CD4-positive, alpha-beta T cell (primary cell): ENCODE results near the gene EVA1A. TPM values are rescaled to one million over a fixed set of nuclear protein-coding genes. Genes with fewer than 3 reads are reported as not detected.

ENCODE experiments used
- ATAC-seq: fragments of 200-7000 bp; cut with Tn5 transposase; one replicate; pipeline ENCODE4 v1.10.0; 2022; ENCODE audit warnings: mild to moderate bottlenecking; ENCODE audit not compliant: poor library complexity
- CTCF ChIA-PET: fragments of 350-600 bp; sonication (Branson Sonifier 250); formaldehyde crosslinking; loops from one replicate; lab custom pipeline; 2021; ENCODE audit warnings: antibody characterized with exemption, inconsistent platforms; lab: Charles Lee
- POLR2A ChIA-PET: fragments of 350-600 bp; sonication (Branson Sonifier 250); formaldehyde crosslinking; loops from one replicate; lab custom pipeline; 2021; ENCODE audit warnings: antibody characterized with exemption, inconsistent platforms; lab: Charles Lee
- DNase-seq, 14 experiments: peaks; one replicate each; pipeline ENCODE4 v3.0.0-alpha.2; 2013 to 2020; ENCODE audit warnings: mixed read lengths in 2 of 14
- H3K27ac ChIP-seq, 2 donors: one replicate each; pipeline versions ENCODE4 v1.5.1 to v1.7.0; 2013; ENCODE audit warnings: low read length in 2 of 2, low read depth in 1 of 2, mild to moderate bottlenecking in 1 of 2
- H3K27me3 ChIP-seq, 2 experiments: 1 replicate in 1 of 2; 2 replicates in 1 of 2; pipeline versions ENCODE4 v1.6.1 to v1.7.0; 2013; ENCODE audit warnings: low read length in 2 of 2, control low read depth in 1 of 2, mild to moderate bottlenecking in 1 of 2, moderate library complexity in 1 of 2; ENCODE audit not compliant: insufficient read depth in 2 of 2, control insufficient read depth in 1 of 2
- H3K36me3 ChIP-seq: one replicate; pipeline ENCODE4 v1.6.1; 2013; ENCODE audit warnings: low read length, control low read depth; ENCODE audit not compliant: insufficient read depth
- H3K4me1 ChIP-seq: one replicate; pipeline ENCODE4 v1.6.1; 2013; ENCODE audit warnings: low read length, control low read depth; ENCODE audit not compliant: insufficient read depth
- H3K4me3 ChIP-seq: one replicate; pipeline ENCODE4 v1.5.1; 2013; ENCODE audit warnings: mild to moderate bottlenecking, low read length, moderate library complexity
- H3K9me3 ChIP-seq, 2 experiments: 1 replicate in 1 of 2; 2 replicates in 1 of 2; pipeline versions ENCODE4 v1.6.1 to v1.7.0; 2013; ENCODE audit warnings: low read length in 2 of 2, mild to moderate bottlenecking in 2 of 2, control low read depth in 1 of 2, moderate library complexity in 1 of 2; ENCODE audit not compliant: control insufficient read depth in 1 of 2, insufficient read depth in 1 of 2
- H3K27ac Mint-ChIP-seq: one replicate; pipeline ENCODE4 v1.8.0; 2020; ENCODE audit warnings: mixed read lengths
- H3K27me3 Mint-ChIP-seq: one replicate; pipeline ENCODE4 v1.8.0; 2021; ENCODE audit warnings: mixed read lengths
- H3K36me3 Mint-ChIP-seq: one replicate; pipeline ENCODE4 v1.8.0; 2021; ENCODE audit warnings: low read depth, mixed read lengths
- H3K4me1 Mint-ChIP-seq: one replicate; pipeline ENCODE4 v1.8.0; 2021; ENCODE audit warnings: low read depth, mixed read lengths
- H3K4me3 Mint-ChIP-seq: one replicate; pipeline ENCODE4 v1.8.0; 2020; ENCODE audit warnings: mild to moderate bottlenecking, mixed read lengths
- H3K9me3 Mint-ChIP-seq: one replicate; pipeline ENCODE4 v1.8.0; 2020; ENCODE audit warnings: mixed read lengths
- intact Hi-C, 2 experiments: fragments of 100-400 bp; cut with DNase I in 1 of 2; cut with micrococcal nuclease in 1 of 2; formaldehyde crosslinking; loops; one replicate each; pipeline versions ENCODE4 v1.15.1 to v1.9.0; 2023 to 2025; cut with DNase I, micrococcal nuclease
- total RNA-seq, 174 experiments: library from RNA in 2 of 174; stranded (reverse) in 2 of 174; gene quantifications; one replicate each; pipeline ENCODE4 v1.2.3 and lab custom pipeline; 2021 to 2026
- TF ChIP-seq, protein P1 (sequence below): fragments of 200-600 bp; IDR thresholded peaks from one replicate; pipeline ENCODE4 v1.8.0; 2022; ENCODE audit warnings: antibody characterized with exemption, mild to moderate bottlenecking

EVA1A gene
- total RNA-seq, 2 experiments from 2014 or later = not detected

DNA sequence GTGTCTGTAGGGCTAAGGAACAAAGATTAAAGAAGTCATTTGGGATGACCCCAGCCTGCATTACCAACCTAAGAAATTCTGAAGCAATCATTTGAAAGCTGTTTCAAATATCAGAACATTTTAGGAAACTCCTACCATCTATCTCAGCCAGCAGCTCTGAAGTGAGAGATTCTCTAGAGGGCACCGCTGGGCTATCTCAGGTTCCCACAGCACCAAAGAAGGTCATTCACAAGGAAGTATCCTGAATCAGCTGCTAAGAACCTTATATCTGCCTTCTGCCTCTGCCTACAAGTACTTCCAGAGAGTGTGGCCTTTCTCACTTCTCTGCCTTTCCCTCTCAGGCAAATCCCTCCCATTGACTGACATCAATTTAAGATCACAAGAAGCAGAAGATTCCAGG is 13.4 kb upstream of the EVA1A start:
- CTCF ChIA-PET = no interaction called here
- intact Hi-C loops = no loop called here
- Mint-ChIP-seq H3K36me3 (no peaks in the 10 kb centered on the region), H3K27me3 (peaks cover 38% of the 10 kb centered on the region), H3K27ac (no peak overlapping the region), H3K4me3 (no peak overlapping the region), H3K9me3 (peaks cover 2% of the 10 kb centered on the region), H3K4me1 (no peaks in the 10 kb centered on the region)
- H3K36me3 ChIP-seq = no peaks in the 10 kb centered on the region
- no peak for DNase-seq
- ATAC-seq = no peak
- POLR2A ChIA-PET = no interaction called here
- peaks cover 0 to 10% of the 10 kb centered on the region in 2 experiments for H3K27me3 ChIP-seq
- no peak overlapping the region for H3K4me3 ChIP-seq
- H3K27ac ChIP-seq = no peak overlapping the region
- H3K4me1 ChIP-seq = no peaks in the 10 kb centered on the region
- no peaks in the 10 kb centered on the region for H3K9me3 ChIP-seq
- TF ChIP-seq, protein P1, sequence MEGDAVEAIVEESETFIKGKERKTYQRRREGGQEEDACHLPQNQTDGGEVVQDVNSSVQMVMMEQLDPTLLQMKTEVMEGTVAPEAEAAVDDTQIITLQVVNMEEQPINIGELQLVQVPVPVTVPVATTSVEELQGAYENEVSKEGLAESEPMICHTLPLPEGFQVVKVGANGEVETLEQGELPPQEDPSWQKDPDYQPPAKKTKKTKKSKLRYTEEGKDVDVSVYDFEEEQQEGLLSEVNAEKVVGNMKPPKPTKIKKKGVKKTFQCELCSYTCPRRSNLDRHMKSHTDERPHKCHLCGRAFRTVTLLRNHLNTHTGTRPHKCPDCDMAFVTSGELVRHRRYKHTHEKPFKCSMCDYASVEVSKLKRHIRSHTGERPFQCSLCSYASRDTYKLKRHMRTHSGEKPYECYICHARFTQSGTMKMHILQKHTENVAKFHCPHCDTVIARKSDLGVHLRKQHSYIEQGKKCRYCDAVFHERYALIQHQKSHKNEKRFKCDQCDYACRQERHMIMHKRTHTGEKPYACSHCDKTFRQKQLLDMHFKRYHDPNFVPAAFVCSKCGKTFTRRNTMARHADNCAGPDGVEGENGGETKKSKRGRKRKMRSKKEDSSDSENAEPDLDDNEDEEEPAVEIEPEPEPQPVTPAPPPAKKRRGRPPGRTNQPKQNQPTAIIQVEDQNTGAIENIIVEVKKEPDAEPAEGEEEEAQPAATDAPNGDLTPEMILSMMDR = no peak

DNA sequence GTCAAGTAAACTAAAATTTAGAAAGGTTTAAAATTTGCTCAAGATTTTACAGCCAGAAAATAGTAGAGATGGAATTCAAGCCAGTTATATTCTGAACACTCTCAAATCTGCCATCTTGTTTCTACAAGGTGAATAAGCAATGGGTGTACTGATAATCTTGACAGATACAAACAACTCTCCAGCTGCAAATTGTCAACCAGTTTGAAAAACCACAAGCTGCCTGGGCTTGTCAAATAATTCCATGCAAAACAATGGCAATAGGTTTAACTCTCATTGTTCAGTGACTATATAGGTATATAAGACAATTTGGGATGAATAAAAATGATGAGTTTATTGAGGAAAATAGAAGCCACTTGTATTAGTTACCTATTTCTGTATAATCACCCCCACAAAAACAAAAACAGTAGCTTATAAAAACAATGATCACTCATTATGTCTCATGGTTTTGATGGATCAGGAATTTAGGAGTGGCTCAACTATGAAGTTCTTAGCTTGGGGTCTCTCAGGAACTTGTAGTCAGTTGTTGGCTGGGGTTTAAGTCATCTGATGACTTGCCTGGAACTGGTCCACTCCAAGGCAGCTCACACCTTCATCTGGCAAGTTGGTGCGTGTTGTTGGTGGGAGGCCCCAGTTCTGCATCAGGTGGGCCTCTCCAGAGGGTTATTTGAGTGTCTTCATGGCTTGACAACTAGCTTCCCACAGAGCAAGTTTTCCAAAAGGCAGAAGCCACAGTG is 12.6 kb upstream of the EVA1A start:
- Histone ChIP-seq H3K9me3 (no peaks in the 10 kb centered on the region), H3K36me3 (no peaks in the 10 kb centered on the region), H3K4me1 (no peaks in the 10 kb centered on the region), H3K27me3 (peaks cover 0 to 10% of the 10 kb centered on the region in 2 experiments), H3K4me3 (no peak overlapping the region), H3K27ac (no peak overlapping the region)
- TF ChIP-seq, protein P1 = no peak
- ChIA-PET POLR2A (no interaction called here), CTCF (no interaction called here)
- no peak overlapping the region for H3K4me3 Mint-ChIP-seq
- no peak overlapping the region for H3K27ac Mint-ChIP-seq
- no peaks in the 10 kb centered on the region for H3K36me3 Mint-ChIP-seq
- intact Hi-C loops = no loop called here
- no peak for DNase-seq
- no peaks in the 10 kb centered on the region for H3K4me1 Mint-ChIP-seq
- H3K9me3 Mint-ChIP-seq = peaks cover 2% of the 10 kb centered on the region
- H3K27me3 Mint-ChIP-seq = peaks cover 38% of the 10 kb centered on the region
- no peak for ATAC-seq

DNA sequence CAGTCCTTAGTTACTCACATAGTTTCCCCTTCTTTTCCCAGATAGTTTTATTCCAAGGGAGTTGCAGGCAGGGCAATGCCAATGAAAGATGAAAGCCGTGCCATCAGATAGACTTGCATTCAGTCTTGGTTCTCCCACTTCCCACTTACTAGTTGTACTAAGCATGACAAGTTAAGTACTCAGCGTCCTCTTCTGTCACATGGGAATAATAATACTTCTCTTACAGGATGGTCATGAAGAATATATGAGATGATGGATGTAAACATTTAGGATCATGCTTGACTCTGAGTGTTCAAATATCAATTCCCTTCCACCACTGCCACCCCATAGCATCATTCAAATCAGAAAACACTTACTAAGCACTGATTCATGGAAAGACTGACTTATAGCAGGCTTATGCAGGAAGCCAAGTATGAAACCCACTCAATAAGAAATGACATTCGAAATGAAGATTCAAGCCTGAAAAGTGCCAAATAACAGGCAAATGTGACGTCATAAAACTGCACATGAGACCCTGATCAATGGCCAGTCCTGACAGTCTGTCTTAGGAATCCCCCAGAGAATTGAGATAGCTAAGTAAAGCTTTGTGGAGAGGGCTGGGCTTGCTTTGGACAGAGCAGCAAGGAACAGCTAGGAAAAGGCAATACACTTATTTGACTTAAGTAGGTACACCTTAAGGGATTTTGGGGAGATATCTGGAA is 11.1 kb upstream of the EVA1A start:
- Histone ChIP-seq H3K27me3 (peaks cover 0 to 10% of the 10 kb centered on the region in 2 experiments), H3K36me3 (no peaks in the 10 kb centered on the region), H3K4me3 (no peak overlapping the region), H3K9me3 (no peaks in the 10 kb centered on the region), H3K27ac (no peak overlapping the region), H3K4me1 (no peaks in the 10 kb centered on the region)
- TF ChIP-seq, protein P1 = no peak
- Mint-ChIP-seq H3K27me3 (peaks cover 43% of the 10 kb centered on the region), H3K9me3 (peaks cover 2% of the 10 kb centered on the region), H3K4me1 (no peaks in the 10 kb centered on the region), H3K4me3 (no peak overlapping the region), H3K36me3 (no peaks in the 10 kb centered on the region), H3K27ac (no peak overlapping the region)
- ChIA-PET POLR2A (no interaction called here), CTCF (no interaction called here)
- intact Hi-C loops = no loop called here
- DNase-seq = no peak
- no peak for ATAC-seq
